CD14-positive monocyte (primary cell): ENCODE measurements around the gene BMPER. TPM values are rescaled to one million over a fixed set of nuclear protein-coding genes. Genes with fewer than 3 reads are reported as not detected.

ENCODE experiments used
- DNase-seq, 3 donors: peaks; one replicate each; pipeline ENCODE4 v3.0.0-alpha.2; 2011 to 2022
- H2AFZ ChIP-seq: 2 replicates; pipeline ENCODE4 v1.6.0; 2012; ENCODE audit warnings: mild to moderate bottlenecking, low read depth, low read length, inconsistent platforms; ENCODE audit not compliant: insufficient read depth, poor library complexity, severe bottlenecking
- H3K27ac ChIP-seq, 2 donors: 1 replicate in 1 of 2; 2 replicates in 1 of 2; pipeline ENCODE4 v1.5.1; 2012 to 2013; ENCODE audit warnings: low read length in 2 of 2, control low read depth in 1 of 2, inconsistent platforms in 1 of 2, low read depth in 1 of 2, mild to moderate bottlenecking in 1 of 2
- H3K27me3 ChIP-seq, 2 donors: one replicate each; pipeline versions ENCODE4 v1.6.0 to v1.6.1; 2011 to 2013; ENCODE audit warnings: low read length in 2 of 2; ENCODE audit not compliant: control insufficient read depth in 2 of 2, insufficient read depth in 2 of 2
- H3K36me3 ChIP-seq, 2 donors: replicated peaks in 1 of 2; 1 replicate in 1 of 2; 2 replicates in 1 of 2; pipeline versions ENCODE4 v1.5.1 to v1.6.1; 2012 to 2013; ENCODE audit warnings: low read length in 2 of 2, control low read depth in 1 of 2, inconsistent platforms in 1 of 2, mild to moderate bottlenecking in 1 of 2; ENCODE audit not compliant: insufficient read depth in 2 of 2, control insufficient read depth in 1 of 2
- H3K4me1 ChIP-seq, 2 donors: 1 replicate in 1 of 2; 2 replicates in 1 of 2; pipeline versions ENCODE4 v1.5.1 to v1.6.1; 2012 to 2013; ENCODE audit warnings: low read length in 2 of 2, control low read depth in 1 of 2, inconsistent platforms in 1 of 2, mild to moderate bottlenecking in 1 of 2, moderate library complexity in 1 of 2; ENCODE audit not compliant: insufficient read depth in 2 of 2, control insufficient read depth in 1 of 2
- H3K4me2 ChIP-seq: replicated peaks from 2 replicates; pipeline ENCODE3; 2012; ENCODE audit warnings: low read length, moderate library complexity, mild to moderate bottlenecking; ENCODE audit not compliant: poor library complexity, severe bottlenecking; ENCODE audit errors: extremely low read depth
- H3K4me3 ChIP-seq, 3 experiments: fragments of 200-600 bp in 1 of 3; sonication (generic) in 1 of 3; replicated peaks in 1 of 3; 1 replicate in 2 of 3; 2 replicates in 1 of 3; pipeline ENCODE4 v1.5.1; 2011 to 2013; ENCODE audit warnings: low read length in 3 of 3, mild to moderate bottlenecking in 3 of 3, control low read depth in 2 of 3, low read depth in 2 of 3, inconsistent platforms in 1 of 3, moderate library complexity in 1 of 3
- H3K79me2 ChIP-seq: 2 replicates; pipeline ENCODE4 v1.6.0; 2012; ENCODE audit warnings: mild to moderate bottlenecking, control low read depth, inconsistent platforms, low read length, moderate library complexity; ENCODE audit not compliant: insufficient read depth
- H3K9ac ChIP-seq: 2 replicates; pipeline ENCODE4 v1.6.0; 2017; ENCODE audit warnings: low read length, mild to moderate bottlenecking; ENCODE audit not compliant: insufficient read depth, poor library complexity, severe bottlenecking
- H3K9me3 ChIP-seq, 2 donors: replicated peaks in 1 of 2; 1 replicate in 1 of 2; 2 replicates in 1 of 2; pipeline versions ENCODE4 v1.5.1 to v1.6.1; 2012 to 2013; ENCODE audit warnings: low read length in 2 of 2, control low read depth in 1 of 2; ENCODE audit not compliant: control insufficient read depth in 1 of 2, insufficient read depth in 1 of 2
- H4K20me1 ChIP-seq: 2 replicates; pipeline ENCODE4 v1.6.0; 2012; ENCODE audit warnings: mild to moderate bottlenecking, low read length, control low read depth, moderate library complexity; ENCODE audit not compliant: insufficient read depth
- H3K27ac Mint-ChIP-seq, 7 donors: one replicate each; pipeline ENCODE4 v1.8.0; 2020; ENCODE audit warnings: mild to moderate bottlenecking in 7 of 7, mixed read lengths in 7 of 7, moderate library complexity in 6 of 7, inconsistent platforms in 2 of 7
- H3K27me3 Mint-ChIP-seq, 3 donors: one replicate each; pipeline ENCODE4 v1.8.0; 2021 to 2022; ENCODE audit warnings: low read depth in 3 of 3, mild to moderate bottlenecking in 3 of 3, mixed read lengths in 3 of 3, moderate library complexity in 3 of 3, inconsistent platforms in 1 of 3
- H3K36me3 Mint-ChIP-seq, 2 donors: one replicate each; pipeline ENCODE4 v1.8.0; 2020; ENCODE audit warnings: mixed read lengths in 2 of 2, inconsistent platforms in 1 of 2, mild to moderate bottlenecking in 1 of 2
- H3K4me1 Mint-ChIP-seq: one replicate; pipeline ENCODE4 v1.8.0; 2020; ENCODE audit warnings: mild to moderate bottlenecking, mixed read lengths
- H3K4me3 Mint-ChIP-seq, 2 donors: one replicate each; pipeline ENCODE4 v1.8.0; 2020; ENCODE audit warnings: mild to moderate bottlenecking in 2 of 2, mixed read lengths in 2 of 2, moderate library complexity in 1 of 2
- H3K9me3 Mint-ChIP-seq, 7 donors: one replicate each; pipeline ENCODE4 v1.8.0; 2020 to 2022; ENCODE audit warnings: mixed read lengths in 7 of 7, mild to moderate bottlenecking in 6 of 7, moderate library complexity in 6 of 7, inconsistent platforms in 2 of 7
- WGBS: methylation state at CpG from one replicate; pipeline ENCODE4 v1.1.5; 2013; ENCODE audit warnings: missing lambda C conversion rate; ENCODE audit not compliant: insufficient coverage; 5-methylcytosine and 5-hydroxymethylcytosine counted together
- intact Hi-C, 2 donors: fragments of 100-400 bp; cut with micrococcal nuclease; formaldehyde crosslinking; loops; one replicate each; pipeline versions ENCODE4 v1.15.0 to v1.15.1; 2023
- polyA plus RNA-seq, 3 donors: library from polyadenylated mRNA; depleted of rRNA in 1 of 3; unstranded in 2 of 3; stranded (reverse) in 1 of 3; fragments of 300-500 nt in 2 of 3; fragments of >200 nt in 1 of 3; fragmentation: Illumina TruSeq in 2 of 3; gene quantifications; 1 replicate in 2 of 3; 2 replicates in 1 of 3; pipeline ENCODE4 v1.2.3, GENCODE V29; 2012 to 2021
- TF ChIP-seq, protein P1 (sequence below): fragments of 200-600 bp; IDR thresholded peaks from one replicate; pipeline ENCODE4 v1.8.0; 2022; ENCODE audit warnings: antibody characterized with exemption, mild to moderate bottlenecking

Gene BMPER
- polyA plus RNA-seq, 3 donors = not detected

DNA sequence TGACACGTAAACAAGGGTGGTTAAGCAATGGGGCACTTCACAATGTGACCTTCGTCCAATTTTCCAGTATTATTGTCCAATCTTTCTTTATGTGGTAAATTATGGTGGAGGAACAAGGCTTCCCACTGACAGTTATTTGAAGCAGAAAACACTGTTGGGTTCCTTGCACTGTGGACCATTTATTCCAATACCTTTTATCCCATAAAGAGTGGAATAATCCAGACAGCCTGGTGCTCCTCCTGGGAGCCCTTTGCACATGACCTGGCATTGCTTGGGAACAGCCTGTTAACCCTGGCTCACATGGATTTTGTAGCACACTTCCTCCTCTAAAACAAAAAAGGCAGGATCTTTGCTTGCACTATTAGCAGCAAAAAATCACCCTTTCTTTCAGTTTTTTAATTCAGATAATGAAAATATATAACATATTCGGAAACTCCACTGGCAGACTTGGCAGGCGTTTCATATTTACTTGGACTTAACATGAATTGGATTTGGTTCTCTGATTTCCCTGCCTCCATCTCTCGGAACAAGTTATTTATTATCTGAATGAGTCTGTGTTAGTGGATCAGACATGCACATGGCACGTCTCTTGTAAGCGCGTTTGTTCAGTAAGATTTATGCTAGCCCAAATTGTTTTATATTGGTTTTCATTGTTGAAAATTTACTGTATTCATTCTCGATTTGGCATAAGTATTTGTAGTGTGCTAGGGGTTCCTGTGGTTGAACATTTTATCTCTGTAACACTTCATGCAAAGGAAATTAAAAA is 59.3 kb downstream of the BMPER start:
- Histone ChIP-seq H3K79me2 (no peaks in the 10 kb centered on the region), H3K36me3 (no peaks in the 10 kb centered on the region), H3K9ac (no peak overlapping the region), H3K27me3 (no peaks in the 10 kb centered on the region), H2AFZ (no peak overlapping the region), H3K4me2 (no peak overlapping the region), H4K20me1 (no peaks in the 10 kb centered on the region), H3K27ac (no peak overlapping the region), H3K4me1 (no peaks in the 10 kb centered on the region), H3K4me3 (no peak overlapping the region), H3K9me3 (no peaks in the 10 kb centered on the region)
- intact Hi-C loops = no loop called here
- Mint-ChIP-seq H3K27ac (no peak overlapping the region), H3K36me3 (no peaks in the 10 kb centered on the region), H3K4me3 (no peak overlapping the region), H3K27me3 (peaks cover 0 to 3% (median 0%) of the 10 kb centered on the region in 3 donors), H3K4me1 (no peaks in the 10 kb centered on the region), H3K9me3 (peaks cover 0 to 7% (median 3%) of the 10 kb centered on the region in 7 donors)
- no CpG with 5 or more reads among the region's 9 CpGs for WGBS
- TF ChIP-seq, protein P1, sequence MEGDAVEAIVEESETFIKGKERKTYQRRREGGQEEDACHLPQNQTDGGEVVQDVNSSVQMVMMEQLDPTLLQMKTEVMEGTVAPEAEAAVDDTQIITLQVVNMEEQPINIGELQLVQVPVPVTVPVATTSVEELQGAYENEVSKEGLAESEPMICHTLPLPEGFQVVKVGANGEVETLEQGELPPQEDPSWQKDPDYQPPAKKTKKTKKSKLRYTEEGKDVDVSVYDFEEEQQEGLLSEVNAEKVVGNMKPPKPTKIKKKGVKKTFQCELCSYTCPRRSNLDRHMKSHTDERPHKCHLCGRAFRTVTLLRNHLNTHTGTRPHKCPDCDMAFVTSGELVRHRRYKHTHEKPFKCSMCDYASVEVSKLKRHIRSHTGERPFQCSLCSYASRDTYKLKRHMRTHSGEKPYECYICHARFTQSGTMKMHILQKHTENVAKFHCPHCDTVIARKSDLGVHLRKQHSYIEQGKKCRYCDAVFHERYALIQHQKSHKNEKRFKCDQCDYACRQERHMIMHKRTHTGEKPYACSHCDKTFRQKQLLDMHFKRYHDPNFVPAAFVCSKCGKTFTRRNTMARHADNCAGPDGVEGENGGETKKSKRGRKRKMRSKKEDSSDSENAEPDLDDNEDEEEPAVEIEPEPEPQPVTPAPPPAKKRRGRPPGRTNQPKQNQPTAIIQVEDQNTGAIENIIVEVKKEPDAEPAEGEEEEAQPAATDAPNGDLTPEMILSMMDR = no peak
- no peak for DNase-seq

DNA sequence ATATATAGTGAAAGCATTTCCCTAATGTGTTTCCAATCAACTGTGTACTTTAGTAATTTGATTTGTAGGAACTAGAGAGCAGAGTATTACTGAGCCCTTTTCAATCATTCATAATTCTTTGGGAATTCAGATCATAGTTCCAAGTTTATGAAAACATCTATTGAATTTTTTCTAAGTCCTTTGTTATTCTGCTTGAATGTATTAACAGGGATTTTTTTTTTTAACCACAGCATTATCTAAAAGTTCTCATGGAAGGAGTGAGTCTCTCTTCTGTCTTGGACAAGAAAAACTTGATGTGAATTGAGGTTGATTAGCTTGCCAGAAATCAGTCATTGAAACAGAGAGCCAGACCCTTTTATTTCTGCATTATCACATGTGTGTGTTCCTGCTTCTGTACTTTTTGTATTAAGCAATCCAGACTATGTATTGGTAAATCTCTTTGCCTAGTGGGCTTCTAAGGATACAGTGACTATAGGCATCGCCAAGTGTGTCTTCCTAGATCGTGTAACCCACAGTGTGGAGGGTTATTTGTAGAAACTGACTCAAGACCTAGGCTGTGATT is 59.9 kb downstream of the BMPER start:
- Histone ChIP-seq H3K9ac (no peak overlapping the region), H3K79me2 (no peaks in the 10 kb centered on the region), H3K27ac (no peak overlapping the region), H3K4me2 (no peak overlapping the region), H3K4me1 (no peaks in the 10 kb centered on the region), H3K36me3 (no peaks in the 10 kb centered on the region), H3K27me3 (no peaks in the 10 kb centered on the region), H3K4me3 (no peak overlapping the region), H4K20me1 (no peaks in the 10 kb centered on the region), H2AFZ (no peak overlapping the region), H3K9me3 (no peaks in the 10 kb centered on the region)
- H3K9me3 Mint-ChIP-seq = peaks cover 0 to 7% (median 3%) of the 10 kb centered on the region in 7 donors
- DNase-seq = no peak
- H3K4me3 Mint-ChIP-seq = no peak overlapping the region
- intact Hi-C loops = no loop called here
- peaks cover 0 to 3% (median 0%) of the 10 kb centered on the region in 3 donors for H3K27me3 Mint-ChIP-seq
- H3K4me1 Mint-ChIP-seq = no peaks in the 10 kb centered on the region
- TF ChIP-seq, protein P1 = no peak
- no peak overlapping the region for H3K27ac Mint-ChIP-seq
- H3K36me3 Mint-ChIP-seq = no peaks in the 10 kb centered on the region
- WGBS = 92% methylated on average over 2 of the region's 2 CpGs
